Colon (tissue), 2 donors: ENCODE data around the gene IRAK3.
"Not testable (repeated sequence)": the region's sequence is repeated elsewhere in the genome, so short reads cannot be mapped to it uniquely, and the experiment has no call there.

Source experiments
- FAIRE-seq: peaks from 2 replicates; lab custom pipeline; 2012; peaks lifted over from hg19 to GRCh38; lab: Jason Lieb, UNC
- donor health status: control.
- donor health status: control.

IRAK3 gene

DNA sequence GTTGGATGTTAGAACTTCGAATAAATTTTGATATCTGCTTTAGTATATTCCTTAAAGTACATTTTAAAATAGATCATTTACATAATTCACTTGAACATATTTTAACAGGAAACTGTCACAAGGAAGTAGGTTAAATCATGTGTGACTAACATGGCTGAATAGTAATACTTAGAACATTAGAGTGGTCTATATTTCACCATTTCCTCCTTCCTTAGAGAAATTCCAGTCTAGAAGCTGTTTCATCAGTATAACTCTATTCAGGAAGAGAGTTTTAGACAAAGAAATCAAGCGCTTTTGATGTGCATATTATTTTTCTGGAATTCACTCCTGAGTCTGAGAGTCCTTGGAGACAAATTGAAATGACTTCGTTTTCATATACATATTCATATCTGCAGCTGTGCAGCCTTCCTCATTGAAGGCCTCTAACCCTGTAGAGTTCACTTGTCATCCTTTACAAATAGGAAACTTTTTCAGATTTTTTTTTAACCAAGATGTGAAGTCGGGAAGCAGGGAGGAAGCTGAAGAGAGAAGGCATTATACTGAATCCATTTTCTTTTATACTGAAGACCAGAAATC lies 28.4 kb downstream of the IRAK3 start:
- FAIRE-seq = no peak

DNA sequence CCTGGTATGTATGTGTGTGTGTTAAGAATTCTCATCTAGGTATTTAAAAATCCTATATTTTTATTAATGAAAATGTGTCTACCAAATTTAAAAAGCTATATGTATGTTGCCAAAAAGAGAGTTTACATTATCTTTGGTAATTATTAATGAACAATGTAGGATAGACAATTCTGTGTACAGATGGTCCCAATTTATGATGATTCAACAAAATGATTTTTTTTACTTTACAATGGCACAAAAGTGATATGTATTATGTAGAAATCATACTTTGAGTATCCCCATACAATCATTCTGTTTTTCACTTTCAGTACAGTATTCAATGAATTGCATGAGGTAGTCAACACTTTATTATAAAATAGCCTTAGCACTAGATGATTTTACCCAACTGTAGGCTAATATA lies 39.4 kb downstream of the IRAK3 start:
- FAIRE-seq = no peak

GRCh38 chr12:66232263-66232662 lies 43.2 kb downstream of the IRAK3 start:
- FAIRE-seq = no peak

- FAIRE-seq = not testable (repeated sequence)
These were observed 45.2 kb downstream of the IRAK3 start for GRCh38 chr12:66234037-66234693.

DNA sequence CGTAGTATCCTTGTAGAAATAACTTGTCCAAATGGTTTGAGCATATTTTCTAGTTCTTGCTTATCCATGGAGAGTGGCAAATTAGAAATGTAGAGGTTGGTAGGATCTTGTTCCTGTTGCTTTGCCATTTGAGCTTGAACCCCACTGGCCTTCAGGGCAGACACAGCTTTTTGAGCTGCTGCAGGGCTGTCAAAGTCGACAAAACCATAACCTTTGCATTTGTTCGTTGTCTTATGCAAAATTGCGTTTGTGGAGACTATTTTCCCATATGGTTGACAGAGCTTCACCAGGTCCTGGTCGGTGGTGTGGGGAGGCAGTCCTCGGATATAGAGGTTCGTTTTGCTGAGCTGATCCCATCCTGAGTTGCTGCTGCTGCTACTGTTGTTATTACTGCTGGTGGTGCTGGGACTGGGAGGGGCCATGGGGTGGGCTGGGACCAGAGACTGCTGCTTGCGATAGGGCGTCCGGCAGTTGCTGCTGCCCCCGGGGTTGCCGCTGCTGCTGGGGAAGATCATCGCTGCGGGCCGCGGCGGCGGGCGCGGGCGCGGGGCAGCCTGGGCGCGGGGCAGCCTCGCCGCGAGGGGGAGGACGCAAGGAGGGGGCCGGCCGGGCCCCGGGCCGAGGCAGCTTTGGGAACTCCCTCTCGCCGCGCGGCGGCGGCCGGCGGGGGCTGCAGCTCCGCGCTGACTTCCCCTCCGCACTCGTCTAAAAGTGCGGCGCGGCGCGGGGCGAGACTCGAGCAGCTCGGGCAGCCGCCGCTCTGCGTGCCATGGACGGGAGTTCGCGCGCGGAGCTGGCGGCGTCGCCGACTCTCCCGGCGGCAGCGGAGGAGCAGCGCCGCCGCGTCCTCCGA lies 46.0 kb downstream of the IRAK3 start:
- not testable (repeated sequence) for FAIRE-seq

GRCh38 chr12:66235626-66236281 lies 46.7 kb downstream of the IRAK3 start:
- no peak for FAIRE-seq

- FAIRE-seq = not testable (repeated sequence)
These were observed 47.3 kb downstream of the IRAK3 start for GRCh38 chr12:66236282-66236675.

DNA sequence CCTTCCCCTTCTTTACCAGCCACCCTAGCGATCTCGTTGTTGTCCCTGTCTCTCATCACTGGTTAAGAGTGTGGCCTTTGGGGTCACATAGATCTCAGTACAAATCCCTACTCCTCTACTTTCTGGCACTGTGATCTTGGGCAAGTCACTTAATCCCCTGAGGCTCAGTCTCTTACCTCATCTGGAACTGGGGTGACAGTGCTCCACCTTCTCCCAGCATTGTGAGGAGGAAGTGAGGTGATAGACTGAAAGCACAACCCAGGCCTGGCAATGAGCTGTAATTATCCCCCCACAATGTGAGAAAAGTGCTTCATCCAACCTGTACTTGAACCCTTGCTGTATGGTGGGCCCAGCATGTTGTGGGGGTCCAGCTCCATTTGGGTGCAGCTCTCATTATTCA lies 48.0 kb downstream of the IRAK3 start:
- no peak for FAIRE-seq

DNA sequence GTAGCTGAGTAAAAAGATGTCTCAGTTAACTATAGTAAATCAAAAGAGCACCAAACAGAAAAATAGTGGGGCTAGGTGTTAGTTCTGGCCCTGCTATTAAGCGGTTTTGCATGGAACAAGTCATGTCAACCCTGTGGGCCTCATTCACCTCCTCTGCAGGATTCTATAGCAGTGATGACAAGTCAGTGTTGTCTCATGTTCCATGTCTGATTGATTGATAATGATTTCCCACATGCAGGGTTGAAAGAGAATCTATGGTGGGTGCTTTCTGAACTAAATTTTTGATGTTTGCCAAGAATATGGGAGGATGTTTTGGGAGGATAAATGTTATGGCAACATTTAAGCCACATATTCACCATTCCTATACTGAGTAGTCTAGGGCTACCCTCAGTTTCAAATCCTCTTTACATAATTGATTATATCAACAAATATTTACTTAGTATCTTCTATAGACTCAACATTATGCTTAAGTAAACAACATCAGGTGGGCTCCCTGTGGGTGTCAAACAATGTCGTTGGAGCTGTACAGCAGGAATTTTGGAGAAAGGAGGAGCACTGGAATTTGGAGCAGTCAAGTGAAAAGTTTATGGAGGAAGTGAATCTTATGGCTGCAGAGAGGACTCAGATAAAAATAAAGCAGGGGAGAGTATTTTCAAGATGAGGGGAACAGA lies 48.6 kb downstream of the IRAK3 start:
- FAIRE-seq = no peak

GRCh38 chr12:66239295-66239694 lies 50.3 kb downstream of the IRAK3 start:
- no peak for FAIRE-seq

- no peak for FAIRE-seq
These were observed 51.2 kb downstream of the IRAK3 start for GRCh38 chr12:66240096-66240820.

- no peak for FAIRE-seq
These were observed 52.3 kb downstream of the IRAK3 start for GRCh38 chr12:66241061-66242043.

GRCh38 chr12:66242311-66242710 lies 53.3 kb downstream of the IRAK3 start:
- no peak for FAIRE-seq

DNA sequence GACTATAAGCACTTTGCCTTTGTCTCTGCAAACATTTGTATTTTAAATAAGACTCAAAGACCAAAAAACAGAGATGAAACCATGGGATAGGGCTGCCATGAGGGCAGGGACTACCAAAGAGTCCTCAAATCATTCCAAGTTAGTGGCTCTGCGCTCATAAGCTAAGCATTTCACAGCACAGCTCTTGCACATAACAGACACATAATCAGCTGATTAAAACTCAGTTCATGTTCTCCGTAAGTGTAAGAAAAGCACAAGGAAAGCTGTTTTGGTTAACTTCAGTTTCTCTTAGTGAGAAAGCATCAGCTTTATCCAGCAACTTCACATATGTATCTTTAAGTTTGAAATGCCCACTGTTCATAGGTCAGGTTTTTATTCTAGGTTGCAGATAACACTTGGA lies 54.9 kb downstream of the IRAK3 start:
- FAIRE-seq = no peak

- no peak for FAIRE-seq
These were observed 55.4 kb downstream of the IRAK3 start for GRCh38 chr12:66244446-66244845.

DNA sequence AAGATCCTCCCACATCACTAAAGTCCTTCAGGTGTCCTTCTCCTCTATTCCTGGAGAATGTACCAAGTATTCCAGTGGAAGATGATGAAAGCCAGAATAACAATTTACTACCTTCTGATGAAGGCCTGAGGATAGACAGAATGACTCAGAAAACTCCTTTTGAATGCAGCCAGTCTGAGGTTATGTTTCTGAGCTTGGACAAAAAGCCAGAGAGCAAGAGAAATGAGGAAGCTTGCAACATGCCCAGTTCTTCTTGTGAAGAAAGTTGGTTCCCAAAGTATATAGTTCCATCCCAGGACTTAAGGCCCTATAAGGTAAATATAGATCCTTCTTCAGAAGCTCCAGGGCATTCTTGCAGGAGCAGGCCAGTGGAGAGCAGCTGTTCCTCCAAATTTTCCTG lies 58.7 kb downstream of the IRAK3 start:
- no peak for FAIRE-seq

DNA sequence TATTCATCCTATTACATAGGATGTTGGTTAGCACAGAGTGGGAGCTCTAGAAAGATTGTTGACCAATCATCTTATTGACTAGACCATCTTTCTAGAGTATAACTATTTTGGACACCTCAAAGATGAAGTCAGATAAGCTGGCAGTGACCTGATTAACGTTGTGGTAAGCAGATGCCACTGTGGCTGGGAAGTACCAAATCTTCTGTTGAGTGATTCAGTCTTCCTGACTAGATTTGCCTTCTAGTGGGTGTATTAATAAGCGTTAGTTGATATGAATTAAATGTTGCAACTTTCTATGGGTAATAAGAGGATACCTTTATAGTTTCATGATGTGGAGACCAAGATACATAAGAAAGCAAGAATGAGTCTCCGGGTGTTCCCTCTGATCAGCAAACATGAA lies 62.0 kb downstream of the IRAK3 start:
- no peak for FAIRE-seq

DNA sequence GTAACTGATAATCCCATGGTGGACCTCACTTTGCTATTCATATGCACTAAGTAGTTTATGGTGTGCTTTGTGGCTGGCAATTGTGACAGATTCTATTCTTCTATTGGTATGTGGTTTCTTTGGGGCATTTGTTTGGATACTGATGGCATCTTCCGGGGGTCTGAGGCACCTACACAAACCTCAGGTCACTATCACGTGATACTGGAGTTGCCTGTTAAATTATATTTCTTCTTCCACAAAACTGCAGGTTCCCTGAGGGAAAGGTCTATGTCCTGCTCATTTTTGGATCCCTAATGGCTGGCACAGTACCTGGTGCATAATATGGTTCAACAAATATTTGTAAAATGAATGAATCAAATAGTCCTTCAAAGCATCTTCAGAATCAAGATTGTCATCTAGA lies 63.8 kb downstream of the IRAK3 start:
- FAIRE-seq = no peak

DNA sequence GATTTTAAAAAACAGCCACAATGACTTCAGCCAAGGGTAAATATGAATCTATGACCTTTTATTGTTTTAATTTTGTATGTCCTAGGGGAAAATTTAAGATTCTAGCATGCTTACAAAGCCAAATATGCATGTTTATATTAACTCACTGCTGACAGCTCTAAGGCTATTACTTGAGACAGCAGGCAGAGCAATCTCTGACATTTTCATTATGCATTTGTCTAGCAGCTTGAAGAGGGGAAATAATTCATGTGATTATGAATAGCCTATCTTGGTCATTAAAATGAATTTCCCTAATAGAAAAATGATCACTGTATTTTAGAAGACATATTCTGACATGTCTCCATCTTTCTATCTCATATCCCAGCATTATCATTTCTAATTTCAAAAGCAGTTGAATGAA lies 66.7 kb downstream of the IRAK3 start:
- no peak for FAIRE-seq

- FAIRE-seq = no peak
These were observed 69.0 kb downstream of the IRAK3 start for GRCh38 chr12:66258011-66258410.
